ENCODE measurements around the gene CATSPERE. TPM values are rescaled to one million over a fixed set of nuclear protein-coding genes. Genes with fewer than 3 reads are reported as not detected.
"Not testable (repeated sequence)": the region's sequence is repeated elsewhere in the genome, so short reads cannot be mapped to it uniquely, and the experiment has no call there.

Gene CATSPERE
- total and polyA plus RNA-seq, 7 donors, result 0.15 to 0.60 (median 0.42) TPM

DNA sequence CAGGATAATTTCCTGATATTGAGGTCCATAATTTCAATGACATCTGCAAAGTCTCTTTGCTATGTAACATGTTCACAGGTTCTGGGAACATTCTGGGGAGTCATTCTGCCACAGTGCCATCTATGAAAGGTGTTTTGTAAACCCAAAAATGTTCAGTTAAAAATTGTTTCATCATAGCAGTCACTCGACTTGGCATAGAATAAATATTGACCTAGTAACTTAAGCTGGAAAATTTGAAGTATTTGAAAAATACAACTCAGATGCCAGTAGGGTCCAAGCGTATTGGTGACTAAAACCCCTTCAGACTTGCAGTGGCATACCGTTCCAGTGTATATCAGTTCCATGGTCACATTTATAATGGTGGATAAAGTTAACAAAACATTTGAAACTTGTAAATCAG, 198.6 kb downstream of the CATSPERE start:
- TF ChIP-seq, protein P1, sequence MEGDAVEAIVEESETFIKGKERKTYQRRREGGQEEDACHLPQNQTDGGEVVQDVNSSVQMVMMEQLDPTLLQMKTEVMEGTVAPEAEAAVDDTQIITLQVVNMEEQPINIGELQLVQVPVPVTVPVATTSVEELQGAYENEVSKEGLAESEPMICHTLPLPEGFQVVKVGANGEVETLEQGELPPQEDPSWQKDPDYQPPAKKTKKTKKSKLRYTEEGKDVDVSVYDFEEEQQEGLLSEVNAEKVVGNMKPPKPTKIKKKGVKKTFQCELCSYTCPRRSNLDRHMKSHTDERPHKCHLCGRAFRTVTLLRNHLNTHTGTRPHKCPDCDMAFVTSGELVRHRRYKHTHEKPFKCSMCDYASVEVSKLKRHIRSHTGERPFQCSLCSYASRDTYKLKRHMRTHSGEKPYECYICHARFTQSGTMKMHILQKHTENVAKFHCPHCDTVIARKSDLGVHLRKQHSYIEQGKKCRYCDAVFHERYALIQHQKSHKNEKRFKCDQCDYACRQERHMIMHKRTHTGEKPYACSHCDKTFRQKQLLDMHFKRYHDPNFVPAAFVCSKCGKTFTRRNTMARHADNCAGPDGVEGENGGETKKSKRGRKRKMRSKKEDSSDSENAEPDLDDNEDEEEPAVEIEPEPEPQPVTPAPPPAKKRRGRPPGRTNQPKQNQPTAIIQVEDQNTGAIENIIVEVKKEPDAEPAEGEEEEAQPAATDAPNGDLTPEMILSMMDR (IDR thresholded peaks at IDR 0.05), result no peak
- Histone ChIP-seq H3K4me3 (no peak overlapping the region), H3K27ac (no peak overlapping the region), H3K36me3 (ENCODE audit: insufficient read depth in 1 of 2, low read depth in 1 of 2) (no peaks in the 10 kb centered on the region), H3K27me3 (ENCODE audit: insufficient read depth in 3 of 3, low read length in 2 of 3) (no peaks in the 10 kb centered on the region), H3K4me1 (peaks cover 47% of the 10 kb centered on the region), H3K9me3 (peaks cover 6% of the 10 kb centered on the region)
- intact Hi-C loops (cut with DNase I), result loop anchor here in 1 of 2 donors (10.0 kb wide), 2 partner anchors 305 to 325 kb away; a partner anchor contains a TSS
- ATAC-seq (no peak), DNase-seq (no peak)
- WGBS, 3 donors, result 30 to 51% (median 36%) methylated on average over 3 of the region's 3 CpGs

DNA sequence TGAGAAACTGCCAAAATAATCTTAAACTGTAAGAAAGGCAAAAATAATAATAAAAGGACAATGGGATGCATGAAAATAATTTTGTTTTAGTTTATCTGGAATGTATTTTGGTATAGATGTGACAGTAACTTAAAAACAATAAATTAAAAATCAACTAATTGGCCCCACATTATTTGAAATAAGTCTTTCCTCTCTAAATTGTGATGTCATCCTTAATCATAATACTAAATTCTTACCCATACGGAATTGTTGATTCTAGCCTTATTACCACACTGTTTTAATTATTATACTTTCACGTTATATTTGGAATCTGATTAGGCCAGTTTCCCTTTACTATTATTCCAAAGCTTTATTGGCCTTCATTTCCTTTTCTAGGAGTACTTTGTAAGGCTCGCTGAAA, 199.5 kb downstream of the CATSPERE start:
- Histone ChIP-seq H3K4me3 (no peak overlapping the region), H3K4me1 (peaks cover 50% of the 10 kb centered on the region), H3K9me3 (peaks cover 6% of the 10 kb centered on the region), H3K36me3 (ENCODE audit: insufficient read depth in 1 of 2, low read depth in 1 of 2) (no peaks in the 10 kb centered on the region), H3K27ac (no peak overlapping the region), H3K27me3 (ENCODE audit: insufficient read depth in 3 of 3, low read length in 2 of 3) (no peaks in the 10 kb centered on the region)
- no peak for DNase-seq
- WGBS, 3 donors, result 93 to 99% (median 99%) methylated on average over 3 of the region's 3 CpGs
- TF ChIP-seq, protein P1 (IDR thresholded peaks at IDR 0.05), result no peak
- no peak for ATAC-seq
- intact Hi-C loops (cut with DNase I), result loop anchor here in 1 of 2 donors (10.0 kb wide), 1 partner anchor 324 kb away; no protein-coding TSS in a partner anchor

DNA sequence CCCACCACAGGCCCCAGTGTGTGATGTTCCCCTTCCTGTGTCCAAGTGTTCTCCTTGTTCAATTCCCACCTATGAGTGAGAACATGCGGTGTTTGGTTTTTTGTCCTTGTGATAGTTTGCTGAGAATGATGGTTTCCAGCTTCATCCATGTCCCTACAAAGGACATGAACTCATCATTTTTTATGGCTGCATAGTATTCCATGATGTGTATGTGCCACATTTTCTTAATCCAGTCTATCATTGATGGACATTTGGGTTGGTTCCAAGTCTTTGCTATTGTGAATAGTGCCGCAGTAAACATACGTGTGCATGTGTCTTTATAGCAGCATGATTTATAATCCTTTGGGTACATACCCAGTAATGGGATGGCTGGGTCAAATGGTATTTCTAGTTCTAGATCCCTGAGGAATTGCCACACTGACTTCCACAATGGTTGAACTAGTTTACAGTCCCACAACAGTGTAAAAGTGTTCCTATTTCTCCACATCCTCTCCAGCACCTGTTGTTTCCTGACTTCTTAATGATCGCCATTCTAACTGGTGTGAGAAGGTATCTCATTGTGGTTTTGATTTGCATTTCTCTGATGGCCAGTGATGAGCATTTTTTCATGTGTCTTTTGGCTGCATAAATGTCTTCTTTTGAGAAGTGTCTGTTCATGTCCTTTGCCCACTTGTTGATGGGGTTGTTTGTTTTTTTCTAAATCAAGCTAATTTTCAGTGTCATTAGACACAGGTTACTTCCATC, 200.7 kb downstream of the CATSPERE start:
- not testable (repeated sequence) for ATAC-seq; H3K36me3 ChIP-seq (ENCODE audit: insufficient read depth in 1 of 2, low read depth in 1 of 2); H3K4me3 ChIP-seq; H3K9me3 ChIP-seq; H3K27me3 ChIP-seq (ENCODE audit: insufficient read depth in 3 of 3, low read length in 2 of 3); H3K27ac ChIP-seq; DNase-seq
- intact Hi-C loops (cut with DNase I), result loop anchor here in 1 of 2 donors (10.0 kb wide), 1 partner anchor 323 kb away; no protein-coding TSS in a partner anchor
- 93 to 96% (median 95%) methylated on average over 2 to 3 of the region's 4 CpGs for WGBS, 3 donors
- H3K4me1 ChIP-seq, result peaks cover 44% of the 10 kb centered on the region

DNA sequence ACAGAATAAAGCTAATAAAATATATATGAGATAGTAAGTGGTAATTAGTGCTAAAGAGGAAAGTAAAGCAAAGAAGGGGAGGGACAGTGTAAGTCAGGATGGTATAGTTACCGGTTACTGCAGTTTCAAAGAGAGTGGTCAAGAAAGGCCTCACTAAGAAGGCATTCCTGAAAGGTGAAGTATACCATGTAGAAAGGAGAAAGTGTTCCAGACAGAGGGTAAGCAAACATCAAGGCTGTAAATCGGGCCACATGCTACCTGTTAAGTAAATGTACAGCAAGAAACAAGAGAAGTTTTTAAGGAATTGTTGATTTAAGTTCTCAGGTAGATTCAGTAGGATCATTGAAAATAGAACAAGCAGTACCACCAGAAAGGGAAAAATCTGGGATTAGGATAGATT, 201.5 kb downstream of the CATSPERE start:
- intact Hi-C loops (cut with DNase I), result loop anchor here in 1 of 2 donors (10.0 kb wide), 1 partner anchor 322 kb away; no protein-coding TSS in a partner anchor
- 86 to 95% (median 92%) methylated on average over 2 of the region's 2 CpGs for WGBS, 3 donors
- Histone ChIP-seq H3K27ac (no peak overlapping the region), H3K36me3 (ENCODE audit: insufficient read depth in 1 of 2, low read depth in 1 of 2) (no peaks in the 10 kb centered on the region), H3K4me3 (no peak overlapping the region), H3K27me3 (ENCODE audit: insufficient read depth in 3 of 3, low read length in 2 of 3) (no peaks in the 10 kb centered on the region), H3K4me1 (peaks cover 41% of the 10 kb centered on the region), H3K9me3 (peaks cover 6% of the 10 kb centered on the region)
- ATAC-seq (no peak), DNase-seq (no peak)
- TF ChIP-seq, protein P1 (IDR thresholded peaks at IDR 0.05), result no peak

DNA sequence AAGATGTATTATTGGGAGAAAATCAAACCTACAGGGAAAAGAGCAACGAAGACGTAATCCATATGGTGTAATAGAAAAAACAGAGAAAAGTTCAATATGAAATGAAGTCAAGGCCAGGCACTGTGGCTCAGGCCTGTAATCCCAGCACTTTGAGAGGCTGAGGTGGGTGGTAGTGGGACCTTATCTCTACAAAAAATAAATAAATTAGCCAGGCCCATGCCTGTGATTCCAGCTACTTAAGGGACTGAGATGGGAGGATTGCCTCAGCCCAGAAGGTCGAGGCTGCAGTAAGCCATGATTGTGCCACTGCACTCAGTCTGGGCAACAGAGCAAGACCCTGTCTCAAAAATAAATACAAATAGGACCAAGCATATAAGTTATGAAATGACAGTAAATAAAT, 203.3 kb downstream of the CATSPERE start:
- H3K27ac ChIP-seq, result no peak overlapping the region
- H3K9me3 ChIP-seq, result peaks cover 6% of the 10 kb centered on the region
- ATAC-seq (no peak), DNase-seq (no peak)
- intact Hi-C loops (cut with DNase I), result loop anchor here in 1 of 2 donors (10.0 kb wide), 1 partner anchor 320 kb away; no protein-coding TSS in a partner anchor
- 81 to 89% (median 86%) methylated on average over 3 of the region's 3 CpGs for WGBS, 3 donors
- TF ChIP-seq, protein P1 (IDR thresholded peaks at IDR 0.05), result no peak
- H3K4me1 ChIP-seq, result peaks cover 36% of the 10 kb centered on the region
- H3K36me3 ChIP-seq (ENCODE audit: insufficient read depth in 1 of 2, low read depth in 1 of 2), result no peaks in the 10 kb centered on the region
- no peaks in the 10 kb centered on the region for H3K27me3 ChIP-seq (ENCODE audit: insufficient read depth in 3 of 3, low read length in 2 of 3)
- H3K4me3 ChIP-seq, result no peak overlapping the region

Measured in psoas muscle (tissue), 8 donors.